DOHH2 (cell line): ENCODE data around the gene PHPT1.

Source experiments
- H3F3A ChIP-seq: fragments of 200-600 bp; sonication (generic), shearing (Covaris generic); 2 replicates; pipeline ENCODE4 v1.6.0; 2016; ENCODE audit warnings: antibody characterized with exemption, mild to moderate bottlenecking; ENCODE audit not compliant: control insufficient read depth, insufficient read depth
- H3K27ac ChIP-seq: fragments of 200-600 bp; sonication (generic); 2 replicates; pipeline ENCODE4 v1.5.1; 2014; ENCODE audit warnings: low read depth, mild to moderate bottlenecking, low read length, moderate library complexity
- H3K27me3 ChIP-seq: fragments of 200-600 bp; sonication (generic); 2 replicates; pipeline ENCODE4 v1.6.1; 2014; ENCODE audit warnings: mild to moderate bottlenecking, low read length, mixed read lengths; ENCODE audit not compliant: control insufficient read depth
- H3K36me3 ChIP-seq: fragments of 200-600 bp; sonication (generic); 2 replicates; pipeline ENCODE4 v1.6.1; 2014; ENCODE audit warnings: mild to moderate bottlenecking, low read length, moderate library complexity, mixed read lengths; ENCODE audit not compliant: control insufficient read depth
- H3K4me1 ChIP-seq: fragments of 200-600 bp; sonication (generic); 2 replicates; pipeline ENCODE4 v1.6.1; 2014; ENCODE audit warnings: mild to moderate bottlenecking, low read length, mixed read lengths; ENCODE audit not compliant: control insufficient read depth
- H3K4me2 ChIP-seq: fragments of 200-600 bp; sonication (generic); 2 replicates; pipeline ENCODE4 v1.6.0; 2014; ENCODE audit warnings: mild to moderate bottlenecking, low read length, moderate library complexity
- H3K4me3 ChIP-seq: fragments of 200-600 bp; sonication (generic); 2 replicates; pipeline ENCODE4 v1.5.1; 2014; ENCODE audit warnings: mild to moderate bottlenecking, low read length, mixed read lengths
- H3K79me2 ChIP-seq: fragments of 200-600 bp; sonication (generic); 2 replicates; pipeline ENCODE4 v1.6.1; 2014; ENCODE audit warnings: mild to moderate bottlenecking, low read length, mixed read lengths; ENCODE audit not compliant: control insufficient read depth
- H3K9me2 ChIP-seq: fragments of 200-600 bp; sonication (generic); replicated peaks from 2 replicates; pipeline ENCODE4 v1.6.1; 2014; ENCODE audit warnings: mild to moderate bottlenecking, low read length, mixed read lengths; ENCODE audit not compliant: control insufficient read depth
- H3K9me3 ChIP-seq: fragments of 200-600 bp; sonication (generic); 2 replicates; pipeline ENCODE4 v1.6.1; 2014; ENCODE audit warnings: antibody characterized with exemption, low read length, mixed read lengths; ENCODE audit not compliant: control insufficient read depth, insufficient read depth
- H4K20me1 ChIP-seq: fragments of 200-600 bp; sonication (generic); 2 replicates; pipeline ENCODE4 v1.6.0; 2014; ENCODE audit warnings: low read depth, mild to moderate bottlenecking, antibody characterized with exemption, low read length, moderate library complexity; ENCODE audit not compliant: control insufficient read depth, insufficient read depth
- CTCF ChIP-seq: fragments of 200-600 bp; sonication (generic); IDR thresholded peaks from one replicate; pipeline ENCODE4 v1.5.1; 2014; ENCODE audit warnings: antibody characterized with exemption, mild to moderate bottlenecking, low read depth, low read length; ENCODE audit not compliant: poor library complexity, severe bottlenecking
- EZH2phosphoT487 ChIP-seq: fragments of 200-600 bp; sonication (generic); IDR thresholded peaks from 2 replicates; pipeline ENCODE4 v1.6.1; 2017; ENCODE audit warnings: borderline replicate concordance, mild to moderate bottlenecking, antibody characterized with exemption, low read length, moderate library complexity, mixed read lengths

The PHPT1 gene

GRCh38 chr9:136899196-136899595 lies 50.0 kb downstream of the PHPT1 start:
- Histone ChIP-seq H3K4me1 (no peaks in the 10 kb centered on the region), H3K27me3 (no peaks in the 10 kb centered on the region), H3K9me2 (no peaks in the 10 kb centered on the region), H3K4me3 (no peak overlapping the region), H3K79me2 (peaks cover 60% of the 10 kb centered on the region), H4K20me1 (no peaks in the 10 kb centered on the region), H3K9me3 (no peaks in the 10 kb centered on the region), H3K4me2 (no peak overlapping the region), H3F3A (no peaks in the 10 kb centered on the region), H3K36me3 (peaks cover 64% of the 10 kb centered on the region), H3K27ac (no peak overlapping the region)
- TF ChIP-seq CTCF = no peak
- no peak for TF ChIP-seq EZH2phosphoT487

- Histone ChIP-seq H3K27ac (no peak overlapping the region), H4K20me1 (no peaks in the 10 kb centered on the region), H3K4me3 (no peak overlapping the region), H3K4me1 (no peaks in the 10 kb centered on the region), H3K9me2 (no peaks in the 10 kb centered on the region), H3K27me3 (no peaks in the 10 kb centered on the region), H3K36me3 (peaks cover 62% of the 10 kb centered on the region), H3K79me2 (peaks cover 54% of the 10 kb centered on the region), H3K4me2 (no peak overlapping the region), H3K9me3 (no peaks in the 10 kb centered on the region), H3F3A (no peaks in the 10 kb centered on the region)
- TF ChIP-seq CTCF (no peak), EZH2phosphoT487 (no peak)
Measured at GRCh38 chr9:136900556-136900955, 51.3 kb downstream of the PHPT1 start.
